ENCODE data around the gene MEIOC.

MEIOC gene

GRCh38 chr17:44655983-44656710 is at the start of gene MEIOC:
Gene MEIOC (plus strand): TSS chr17:44656468. CDS start chr17:44656614, 146 bp downstream.
- H3K4me3 ChIP-seq (ENCODE audit: low read depth, low read length), result no peak within 1 kb of the TSS
- no peak for DNase-seq (ENCODE audit: low read depth)
- TF ChIP-seq, protein P1, sequence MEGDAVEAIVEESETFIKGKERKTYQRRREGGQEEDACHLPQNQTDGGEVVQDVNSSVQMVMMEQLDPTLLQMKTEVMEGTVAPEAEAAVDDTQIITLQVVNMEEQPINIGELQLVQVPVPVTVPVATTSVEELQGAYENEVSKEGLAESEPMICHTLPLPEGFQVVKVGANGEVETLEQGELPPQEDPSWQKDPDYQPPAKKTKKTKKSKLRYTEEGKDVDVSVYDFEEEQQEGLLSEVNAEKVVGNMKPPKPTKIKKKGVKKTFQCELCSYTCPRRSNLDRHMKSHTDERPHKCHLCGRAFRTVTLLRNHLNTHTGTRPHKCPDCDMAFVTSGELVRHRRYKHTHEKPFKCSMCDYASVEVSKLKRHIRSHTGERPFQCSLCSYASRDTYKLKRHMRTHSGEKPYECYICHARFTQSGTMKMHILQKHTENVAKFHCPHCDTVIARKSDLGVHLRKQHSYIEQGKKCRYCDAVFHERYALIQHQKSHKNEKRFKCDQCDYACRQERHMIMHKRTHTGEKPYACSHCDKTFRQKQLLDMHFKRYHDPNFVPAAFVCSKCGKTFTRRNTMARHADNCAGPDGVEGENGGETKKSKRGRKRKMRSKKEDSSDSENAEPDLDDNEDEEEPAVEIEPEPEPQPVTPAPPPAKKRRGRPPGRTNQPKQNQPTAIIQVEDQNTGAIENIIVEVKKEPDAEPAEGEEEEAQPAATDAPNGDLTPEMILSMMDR (IDR thresholded peaks at IDR 0.05; ENCODE audit: control insufficient read depth, extremely low read depth, insufficient read depth), result no peak

GRCh38 chr17:44606658-44607057 is 49.6 kb upstream of the MEIOC start:
- TF ChIP-seq, protein P1 (IDR thresholded peaks at IDR 0.05; ENCODE audit: control insufficient read depth, extremely low read depth, insufficient read depth), result no peak
- DNase-seq (ENCODE audit: low read depth), result no peak
- H3K4me3 ChIP-seq (ENCODE audit: low read depth, low read length), result no peak overlapping the region

GRCh38 chr17:44607836-44608690 is 48.2 kb upstream of the MEIOC start:
- TF ChIP-seq, protein P1 (IDR thresholded peaks at IDR 0.05; ENCODE audit: control insufficient read depth, extremely low read depth, insufficient read depth), result no peak
- DNase-seq (ENCODE audit: low read depth), result peak; percentile 6
- no peak overlapping the region for H3K4me3 ChIP-seq (ENCODE audit: low read depth, low read length)

- H3K4me3 ChIP-seq (ENCODE audit: low read depth, low read length), result no peak overlapping the region
- DNase-seq (ENCODE audit: low read depth), result peak; percentile 72
- TF ChIP-seq, protein P1 (IDR thresholded peaks at IDR 0.05; ENCODE audit: control insufficient read depth, extremely low read depth, insufficient read depth), result no peak
Observed at GRCh38 chr17:44608727-44609435, 47.4 kb upstream of the MEIOC start.

GRCh38 chr17:44610331-44610730 is 45.9 kb upstream of the MEIOC start:
- TF ChIP-seq, protein P1 (IDR thresholded peaks at IDR 0.05; ENCODE audit: control insufficient read depth, extremely low read depth, insufficient read depth), result no peak
- no peak for DNase-seq (ENCODE audit: low read depth)
- H3K4me3 ChIP-seq (ENCODE audit: low read depth, low read length), result no peak overlapping the region

DNA sequence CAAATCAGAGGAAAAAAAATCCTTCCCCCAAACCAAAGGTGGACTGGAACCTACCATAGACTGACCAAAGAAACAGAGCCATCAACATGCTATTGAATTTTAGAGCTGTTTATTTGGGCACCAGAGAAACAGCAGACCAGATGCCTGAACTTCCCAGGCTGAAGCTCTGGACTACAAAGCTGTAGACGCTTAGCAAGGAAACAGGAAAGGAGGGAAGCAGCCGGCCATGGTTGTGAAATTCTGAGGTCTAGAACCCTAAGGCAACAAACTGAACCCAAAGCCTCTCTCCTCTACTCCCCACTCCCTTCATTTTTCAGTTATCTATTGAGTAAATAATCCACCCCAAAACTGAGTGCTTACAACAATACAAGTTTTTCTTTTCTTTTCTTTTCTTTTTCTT is 45.4 kb upstream of the MEIOC start:
- DNase-seq (ENCODE audit: low read depth), result no peak
- TF ChIP-seq, protein P1 (IDR thresholded peaks at IDR 0.05; ENCODE audit: control insufficient read depth, extremely low read depth, insufficient read depth), result no peak
- no peak overlapping the region for H3K4me3 ChIP-seq (ENCODE audit: low read depth, low read length)

Data from LNCaP clone FGC (cell line).